ENCODE data around the gene HHAT. TPM values are rescaled to one million over a fixed set of nuclear protein-coding genes. Genes with fewer than 3 reads are reported as not detected.

The HHAT gene
- total RNA-seq, 2 donors from 2014 or later = 1.2 to 1.5 TPM

- ATAC-seq (replicated peaks in 1 of 2) (peak; percentile 41 to 46), DNase-seq (peak; percentile 14 to 27)
- Mint-ChIP-seq H3K36me3 (ENCODE audit: insufficient read depth in 2 of 2) (no peaks in the 10 kb centered on the region), H3K4me1 (ENCODE audit: low read depth) (peaks cover 37% of the 10 kb centered on the region), H3K27me3 (ENCODE audit: low read depth) (peaks cover 18% of the 10 kb centered on the region), H3K27ac (peak overlapping the region; percentile 99), H3K9me3 (no peaks in the 10 kb centered on the region), H3K4me3 (peak overlapping the region in 1 of 2 donors; percentile 8)
Observed at GRCh38 chr1:210372931-210373627, 44.4 kb downstream of the HHAT start.

- DNase-seq (peak in 1 of 2 donors; percentile 18), ATAC-seq (replicated peaks in 1 of 2) (peak in 1 of 2 donors; percentile 70)
- H3K4me1 Mint-ChIP-seq (ENCODE audit: low read depth) = peaks cover 37% of the 10 kb centered on the region
- H3K36me3 Mint-ChIP-seq (ENCODE audit: insufficient read depth in 2 of 2) = no peaks in the 10 kb centered on the region
- H3K27ac Mint-ChIP-seq = peak overlapping the region; percentile 99
- H3K4me3 Mint-ChIP-seq = peak overlapping the region in 1 of 2 donors; percentile 8
- no peaks in the 10 kb centered on the region for H3K9me3 Mint-ChIP-seq
- peaks cover 18% of the 10 kb centered on the region for H3K27me3 Mint-ChIP-seq (ENCODE audit: low read depth)
Observed at GRCh38 chr1:210373628-210373877, 44.9 kb downstream of the HHAT start.

- ATAC-seq (replicated peaks in 1 of 2) (peak; percentile 80 to 83), DNase-seq (peak; percentile 76 to 85)
- H3K4me1 Mint-ChIP-seq (ENCODE audit: low read depth) = peaks cover 37% of the 10 kb centered on the region
- peak overlapping the region in 1 of 2 donors; percentile 8 for H3K4me3 Mint-ChIP-seq
- no peaks in the 10 kb centered on the region for H3K9me3 Mint-ChIP-seq
- H3K36me3 Mint-ChIP-seq (ENCODE audit: insufficient read depth in 2 of 2) = no peaks in the 10 kb centered on the region
- peak overlapping the region; percentile 99 for H3K27ac Mint-ChIP-seq
- H3K27me3 Mint-ChIP-seq (ENCODE audit: low read depth) = peaks cover 18% of the 10 kb centered on the region
Observed at GRCh38 chr1:210373878-210374599, 45.3 kb downstream of the HHAT start.

- ATAC-seq (replicated peaks in 1 of 2) = peak in 1 of 2 donors; percentile 7
- Mint-ChIP-seq H3K4me3 (peak overlapping the region in 1 of 2 donors; percentile 34), H3K27me3 (ENCODE audit: low read depth) (peaks cover 14% of the 10 kb centered on the region), H3K36me3 (ENCODE audit: insufficient read depth in 2 of 2) (no peaks in the 10 kb centered on the region), H3K27ac (peak overlapping the region; percentile 99), H3K4me1 (ENCODE audit: low read depth) (peaks cover 37% of the 10 kb centered on the region), H3K9me3 (no peaks in the 10 kb centered on the region)
- DNase-seq = no peak
Observed at GRCh38 chr1:210374600-210374953, 45.9 kb downstream of the HHAT start.

- Mint-ChIP-seq H3K27me3 (ENCODE audit: low read depth) (peaks cover 11% of the 10 kb centered on the region), H3K27ac (no peak overlapping the region), H3K4me1 (ENCODE audit: low read depth) (peaks cover 37% of the 10 kb centered on the region), H3K36me3 (ENCODE audit: insufficient read depth in 2 of 2) (no peaks in the 10 kb centered on the region), H3K9me3 (no peaks in the 10 kb centered on the region), H3K4me3 (no peak overlapping the region)
- ATAC-seq (replicated peaks in 1 of 2) (no peak), DNase-seq (no peak)
Observed at GRCh38 chr1:210376836-210377372, 48.2 kb downstream of the HHAT start.

GRCh38 chr1:210377731-210378333, 49.1 kb downstream of the HHAT start:
- DNase-seq (no peak), ATAC-seq (replicated peaks in 1 of 2) (no peak)
- Mint-ChIP-seq H3K27ac (no peak overlapping the region), H3K9me3 (no peaks in the 10 kb centered on the region), H3K36me3 (ENCODE audit: insufficient read depth in 2 of 2) (no peaks in the 10 kb centered on the region), H3K4me1 (ENCODE audit: low read depth) (peaks cover 34% of the 10 kb centered on the region), H3K4me3 (no peak overlapping the region), H3K27me3 (ENCODE audit: low read depth) (peaks cover 11% of the 10 kb centered on the region)

- Mint-ChIP-seq H3K9me3 (no peaks in the 10 kb centered on the region), H3K4me1 (ENCODE audit: low read depth) (peaks cover 25% of the 10 kb centered on the region), H3K4me3 (no peak overlapping the region), H3K36me3 (ENCODE audit: insufficient read depth in 2 of 2) (no peaks in the 10 kb centered on the region), H3K27me3 (ENCODE audit: low read depth) (peaks cover 11% of the 10 kb centered on the region), H3K27ac (no peak overlapping the region)
- DNase-seq = no peak
- no peak for ATAC-seq (replicated peaks in 1 of 2)
Observed at GRCh38 chr1:210378736-210379135, 50.0 kb downstream of the HHAT start.

- DNase-seq (no peak), ATAC-seq (replicated peaks in 1 of 2) (no peak)
- Mint-ChIP-seq H3K4me3 (no peak overlapping the region), H3K27ac (no peak overlapping the region), H3K36me3 (ENCODE audit: insufficient read depth in 2 of 2) (no peaks in the 10 kb centered on the region), H3K4me1 (ENCODE audit: low read depth) (peaks cover 4% of the 10 kb centered on the region), H3K9me3 (no peaks in the 10 kb centered on the region), H3K27me3 (ENCODE audit: low read depth) (peaks cover 8% of the 10 kb centered on the region)
Observed at GRCh38 chr1:210381934-210382333, 53.2 kb downstream of the HHAT start.

- ATAC-seq (replicated peaks in 1 of 2) = no peak
- Mint-ChIP-seq H3K4me3 (no peak overlapping the region), H3K27ac (no peak overlapping the region), H3K36me3 (ENCODE audit: insufficient read depth in 2 of 2) (no peaks in the 10 kb centered on the region), H3K4me1 (ENCODE audit: low read depth) (no peaks in the 10 kb centered on the region), H3K27me3 (ENCODE audit: low read depth) (no peaks in the 10 kb centered on the region), H3K9me3 (no peaks in the 10 kb centered on the region)
- no peak for DNase-seq
Observed at GRCh38 chr1:210384625-210385024, 55.9 kb downstream of the HHAT start.

- Mint-ChIP-seq H3K9me3 (no peaks in the 10 kb centered on the region), H3K4me1 (ENCODE audit: low read depth) (no peaks in the 10 kb centered on the region)
- no peak for DNase-seq
Observed at GRCh38 chr1:210385228-210385627, 56.5 kb downstream of the HHAT start.

GRCh38 chr1:210394281-210394821, 65.6 kb downstream of the HHAT start:
- H3K27me3 Mint-ChIP-seq (ENCODE audit: low read depth) = peaks cover 30% of the 10 kb centered on the region
- peak overlapping the region; percentile 45 for H3K27ac Mint-ChIP-seq
- H3K9me3 Mint-ChIP-seq = peaks cover 0 to 2% of the 10 kb centered on the region in 2 donors
- peaks cover 39% of the 10 kb centered on the region for H3K4me1 Mint-ChIP-seq (ENCODE audit: low read depth)
- ATAC-seq (replicated peaks in 1 of 2) (peak; percentile 57 to 58), DNase-seq (peak; percentile 8 to 10)
- H3K4me3 Mint-ChIP-seq = no peak overlapping the region
- peaks cover 0 to 5% of the 10 kb centered on the region in 2 donors for H3K36me3 Mint-ChIP-seq (ENCODE audit: insufficient read depth in 2 of 2)

More at GRCh38 chr1:210385228-210385627, 56.5 kb downstream of the HHAT start:
- H3K36me3 Mint-ChIP-seq (ENCODE audit: insufficient read depth in 2 of 2) = no peaks in the 10 kb centered on the region
- no peak overlapping the region for H3K4me3 Mint-ChIP-seq
- no peaks in the 10 kb centered on the region for H3K27me3 Mint-ChIP-seq (ENCODE audit: low read depth)
- no peak for ATAC-seq (replicated peaks in 1 of 2)
- H3K27ac Mint-ChIP-seq = no peak overlapping the region

- peaks cover 55% of the 10 kb centered on the region for H3K4me1 Mint-ChIP-seq (ENCODE audit: low read depth)
- H3K4me3 Mint-ChIP-seq = no peak overlapping the region
- DNase-seq = no peak
- H3K36me3 Mint-ChIP-seq (ENCODE audit: insufficient read depth in 2 of 2) = peaks cover 0 to 5% of the 10 kb centered on the region in 2 donors
- no peak overlapping the region for H3K27ac Mint-ChIP-seq
- peaks cover 30% of the 10 kb centered on the region for H3K27me3 Mint-ChIP-seq (ENCODE audit: low read depth)
- ATAC-seq (replicated peaks in 1 of 2) = no peak
- H3K9me3 Mint-ChIP-seq = peaks cover 0 to 2% of the 10 kb centered on the region in 2 donors
Observed at GRCh38 chr1:210396541-210396940, 67.8 kb downstream of the HHAT start.

GRCh38 chr1:210397252-210397651, 68.5 kb downstream of the HHAT start:
- Mint-ChIP-seq H3K9me3 (peaks cover 0 to 2% of the 10 kb centered on the region in 2 donors), H3K27ac (no peak overlapping the region), H3K36me3 (ENCODE audit: insufficient read depth in 2 of 2) (peaks cover 0 to 5% of the 10 kb centered on the region in 2 donors), H3K4me1 (ENCODE audit: low read depth) (peaks cover 55% of the 10 kb centered on the region), H3K4me3 (no peak overlapping the region), H3K27me3 (ENCODE audit: low read depth) (peaks cover 35% of the 10 kb centered on the region)
- no peak for DNase-seq
- ATAC-seq (replicated peaks in 1 of 2) = no peak
